Right kidney (tissue), 9 donors: ENCODE results near the gene MROH8.
A peak's percentile ranks its signal among the peaks of the same experiment; 100 is the strongest.

Experiments
- DNase-seq: peaks from one replicate; pipeline ENCODE4 v3.0.0-alpha.2; 2016
- long read RNA-seq, 8 donors: transcript quantifications; one replicate each; lab custom pipeline, GENCODE V29; 2026

Gene MROH8
- long read RNA-seq, donor 1, partial matches to known transcripts: 586 of 655 reads
- long read RNA-seq, donor 1, other reads (novel, unspliced or antisense): 69 of 655 reads
- long read RNA-seq, donor 2: 0 reads
- long read RNA-seq, donor 3, partial matches to known transcripts: 217 of 249 reads
- long read RNA-seq, donor 3, other reads (novel, unspliced or antisense): 32 of 249 reads
- long read RNA-seq, donor 4, partial matches to known transcripts: 457 of 511 reads
- long read RNA-seq, donor 4, other reads (novel, unspliced or antisense): 54 of 511 reads
- long read RNA-seq, donor 5, partial matches to known transcripts: 527 of 614 reads
- long read RNA-seq, donor 5, other reads (novel, unspliced or antisense): 87 of 614 reads
- long read RNA-seq, donor 6: 0 reads
- long read RNA-seq, donor 7, partial matches to known transcripts: 723 of 729 reads
- long read RNA-seq, donor 7, other reads (novel, unspliced or antisense): 6 of 729 reads
- long read RNA-seq, donor 8, partial matches to known transcripts: 444 of 522 reads
- long read RNA-seq, donor 8, other reads (novel, unspliced or antisense): 78 of 522 reads

DNA sequence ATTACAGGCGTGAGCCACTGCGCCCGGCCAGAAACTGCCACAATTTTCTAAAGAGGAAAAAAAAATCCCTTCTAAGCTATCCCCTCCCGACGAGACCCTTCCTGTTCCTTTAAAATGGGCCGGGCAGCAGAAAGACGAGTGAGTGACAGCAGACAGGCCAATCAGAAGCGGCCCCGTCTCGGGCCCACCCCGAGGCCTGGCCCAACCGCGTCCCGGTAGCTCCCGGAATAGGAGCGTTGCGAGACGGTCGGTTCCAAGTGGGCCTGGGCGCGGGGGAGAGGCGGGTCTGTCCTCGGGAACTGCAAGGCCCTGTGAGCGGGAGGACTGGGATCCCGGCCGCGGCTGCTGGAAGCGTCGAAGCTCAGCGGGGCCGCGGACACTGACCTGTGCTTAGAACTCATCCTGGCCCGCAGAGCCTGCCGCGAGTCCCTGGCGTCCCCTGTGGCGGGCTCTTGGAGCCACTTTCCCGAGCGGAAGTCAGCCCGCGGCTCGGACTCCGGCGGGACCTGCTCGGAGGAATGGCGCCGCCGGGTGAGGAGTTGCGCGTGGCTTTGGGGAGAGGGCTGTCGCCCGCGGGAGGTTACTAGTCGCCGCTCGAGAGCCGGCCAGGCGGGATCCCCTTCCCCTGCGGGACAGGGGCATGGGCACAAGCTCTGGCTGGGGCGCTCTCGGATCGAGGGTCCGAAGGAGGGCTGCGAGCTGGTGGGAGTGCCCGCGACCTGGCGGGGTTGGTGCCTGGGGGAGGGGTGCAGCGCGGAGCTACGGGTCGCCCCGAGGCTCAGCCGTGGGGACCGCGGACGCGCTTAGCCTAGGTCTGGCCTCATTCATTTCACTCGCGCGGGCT, at the start of gene MROH8, which contains the start of gene RPN2:
MROH8 (minus strand) TSS at position 710 of the 844 bp plus-strand sequence.
RPN2 (plus strand) TSS at position 492 of the 844 bp plus-strand sequence; CDS start at position 519, 27 bp downstream.
- DNase-seq: peak; percentile 100

DNA sequence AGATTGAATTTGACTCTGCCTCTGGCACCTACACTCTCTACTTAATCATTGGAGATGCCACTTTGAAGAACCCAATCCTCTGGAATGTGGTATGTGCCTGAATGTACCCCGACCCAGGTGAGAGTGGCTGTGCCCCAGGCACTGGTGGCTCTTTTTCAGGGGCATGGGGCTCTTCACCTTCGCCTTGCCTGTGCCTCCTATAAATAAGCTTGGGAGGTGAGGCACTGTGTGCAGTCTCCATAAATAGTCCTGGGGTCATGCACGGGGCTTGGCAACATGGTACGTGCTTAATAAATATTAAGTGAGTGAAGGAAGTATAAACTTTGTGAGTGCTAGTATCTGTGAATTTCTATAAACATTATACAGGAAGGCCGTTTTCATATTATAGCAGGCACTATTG, 49.3 kb upstream of the MROH8 start:
- DNase-seq: no peak

DNA sequence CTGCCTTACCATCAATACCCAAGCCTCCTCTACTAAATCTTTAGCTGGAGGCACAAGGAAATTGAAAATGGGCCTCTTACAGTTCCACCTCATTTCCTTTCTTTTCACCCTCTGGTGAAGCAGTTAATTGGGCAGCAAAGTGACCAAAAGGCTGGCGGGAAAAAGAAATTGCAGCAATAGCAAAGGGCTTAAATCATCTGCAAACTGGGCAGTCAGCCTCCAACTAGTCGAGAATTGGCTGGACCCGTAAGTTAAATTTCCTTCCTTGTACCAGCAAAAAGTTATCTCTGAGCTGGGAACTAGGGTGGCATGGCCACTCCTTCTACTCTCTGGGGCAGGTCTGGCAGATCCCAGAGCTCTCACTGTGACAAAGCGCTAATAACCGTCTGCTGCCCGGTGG, 48.7 kb upstream of the MROH8 start:
- DNase-seq: peak; percentile 15

GRCh38 chr20:37226889-37227288, 47.5 kb upstream of the MROH8 start:
- no peak for DNase-seq

DNA sequence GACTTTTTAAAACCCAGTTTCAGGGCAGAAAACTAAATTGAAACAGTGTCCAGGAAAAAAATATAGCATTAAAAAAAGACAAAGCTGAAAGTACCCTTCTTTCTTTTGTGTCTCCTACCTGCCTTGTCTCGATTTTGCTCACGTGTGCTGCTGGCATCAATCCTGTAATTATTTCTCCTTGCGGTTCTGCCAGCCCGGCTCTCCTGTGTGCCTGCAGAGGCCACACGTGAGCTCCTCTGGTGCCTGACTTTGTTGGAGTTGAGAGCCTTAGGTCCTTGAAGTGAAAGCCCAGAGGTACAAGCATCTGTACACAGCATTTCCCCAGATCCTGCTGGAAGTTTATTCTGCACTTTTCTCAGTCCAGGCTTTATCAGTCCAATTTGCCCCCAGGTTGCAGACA, 45.8 kb upstream of the MROH8 start:
- no peak for DNase-seq

GRCh38 chr20:37223053-37223452, 43.7 kb upstream of the MROH8 start:
- no peak for DNase-seq

GRCh38 chr20:37222086-37222485, 42.7 kb upstream of the MROH8 start:
- no peak for DNase-seq

DNA sequence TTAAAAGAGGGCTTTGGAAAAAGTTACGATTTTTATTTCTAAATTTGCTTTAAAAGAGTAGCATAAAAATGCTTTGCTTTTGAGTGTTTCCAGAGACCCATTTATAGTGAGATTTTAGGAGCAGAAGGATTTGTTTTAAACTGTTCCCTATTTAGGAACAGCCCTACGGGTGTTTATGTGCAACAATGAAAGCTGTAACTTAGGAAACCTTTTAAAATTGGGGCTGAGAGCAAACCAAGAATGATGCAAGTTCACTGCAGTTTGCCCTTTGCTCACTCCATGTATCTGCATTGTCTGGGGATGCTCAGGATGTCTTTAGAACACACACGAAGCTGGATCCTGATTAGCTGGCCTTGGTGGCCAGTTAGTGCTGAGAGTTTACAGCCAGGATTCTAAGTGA, 41.4 kb upstream of the MROH8 start:
- no peak for DNase-seq

- DNase-seq: no peak
These were observed 40.7 kb upstream of the MROH8 start for GRCh38 chr20:37219751-37220668.

DNA sequence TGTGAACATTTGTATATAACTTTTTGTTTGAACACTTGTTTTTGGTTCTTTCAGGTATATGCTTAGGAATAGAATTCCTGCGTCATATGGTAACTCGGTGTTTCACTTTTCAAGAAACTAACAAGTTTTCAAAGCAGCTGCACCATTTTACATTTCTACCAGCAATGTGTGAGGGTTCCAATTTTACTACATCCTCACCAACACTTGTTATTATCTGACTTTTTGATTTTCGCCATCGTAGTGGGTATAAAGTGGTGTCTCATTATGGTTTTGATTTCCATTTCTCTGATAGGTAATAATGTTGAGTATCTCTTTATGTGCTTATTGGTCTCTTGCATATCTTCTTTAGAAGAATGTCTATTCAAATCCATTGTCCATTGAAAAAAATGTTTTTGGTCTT, 39.6 kb upstream of the MROH8 start:
- no peak for DNase-seq

- no peak for DNase-seq
These were observed 39.1 kb upstream of the MROH8 start for GRCh38 chr20:37218441-37218840.

DNA sequence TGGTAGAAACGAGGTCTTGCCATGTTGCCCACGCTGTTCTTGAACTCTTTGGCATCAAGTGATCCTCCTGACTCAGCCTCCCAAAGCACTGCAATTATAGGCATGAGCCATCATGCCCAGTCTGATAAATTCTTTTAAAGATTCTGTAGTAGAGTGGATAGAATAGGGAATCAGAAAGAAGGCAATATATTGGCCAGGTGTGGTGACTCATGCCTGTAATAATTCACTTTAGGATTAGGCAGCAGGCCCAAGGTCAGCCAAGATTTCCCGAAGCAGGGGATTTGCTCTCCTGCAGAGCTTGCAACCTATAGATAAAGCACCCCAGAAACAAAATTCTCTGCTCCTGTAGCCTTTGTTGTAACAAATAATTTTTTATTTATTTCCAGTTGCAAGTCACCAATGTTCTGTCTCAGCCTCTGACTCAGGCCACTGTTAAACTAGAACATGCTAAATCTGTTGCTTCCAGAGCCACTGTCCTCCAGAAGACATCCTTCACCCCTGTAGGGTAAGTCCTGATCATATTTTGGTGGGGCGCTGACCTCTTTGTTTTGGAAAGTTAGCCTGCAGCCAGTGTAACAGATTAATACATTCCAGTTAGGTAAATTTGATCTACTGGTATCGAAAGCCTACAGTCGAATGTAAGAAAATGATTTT, 30.4 kb upstream of the MROH8 start:
- DNase-seq: no peak

- no peak for DNase-seq
These were observed 29.8 kb upstream of the MROH8 start for GRCh38 chr20:37209193-37209592.

GRCh38 chr20:37207171-37207570, 27.8 kb upstream of the MROH8 start:
- DNase-seq: no peak

GRCh38 chr20:37205794-37206193, 26.4 kb upstream of the MROH8 start:
- DNase-seq: no peak

DNA sequence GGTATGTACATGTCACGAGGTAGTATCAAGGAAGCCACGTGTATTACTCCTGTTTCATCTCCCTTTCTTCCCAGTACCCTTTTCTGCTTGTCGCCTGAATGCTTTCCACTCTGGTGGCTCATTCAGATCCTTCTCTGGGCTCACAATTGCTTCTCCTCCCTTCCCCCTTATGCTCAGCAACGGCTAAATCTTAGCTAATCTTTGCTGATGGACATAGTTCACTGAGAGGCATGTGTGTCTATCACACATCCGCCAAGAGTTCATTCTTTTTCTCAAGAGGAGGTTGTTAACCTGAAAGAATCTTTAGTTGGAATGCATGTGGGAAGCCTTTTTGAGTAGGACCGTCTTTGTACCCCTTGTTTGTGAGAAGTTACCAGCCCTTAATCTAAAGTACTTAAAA, 25.8 kb upstream of the MROH8 start:
- DNase-seq: no peak

DNA sequence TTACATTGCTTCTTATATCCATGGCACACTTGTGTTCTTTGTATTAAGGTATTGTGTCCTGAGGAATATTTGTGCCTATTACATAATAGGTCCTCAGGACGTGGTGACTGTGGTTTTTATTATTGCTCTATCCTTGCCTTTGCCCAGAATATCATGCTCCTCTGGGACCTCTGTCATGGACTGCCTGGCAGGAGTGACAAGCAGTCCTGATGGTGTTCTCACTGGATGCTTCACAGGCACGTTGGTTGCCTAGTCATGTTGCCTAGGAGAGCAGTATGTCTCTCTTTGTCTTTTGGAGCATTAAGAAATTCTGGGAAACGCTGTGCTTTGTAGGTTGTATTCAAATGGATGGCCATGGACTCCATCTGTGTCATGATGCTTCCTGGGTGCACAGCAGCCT, 24.7 kb upstream of the MROH8 start:
- no peak for DNase-seq

- no peak for DNase-seq
These were observed 23.1 kb upstream of the MROH8 start for GRCh38 chr20:37202267-37202943.

- DNase-seq: no peak
These were observed 22.4 kb upstream of the MROH8 start for GRCh38 chr20:37201827-37202162.

DNA sequence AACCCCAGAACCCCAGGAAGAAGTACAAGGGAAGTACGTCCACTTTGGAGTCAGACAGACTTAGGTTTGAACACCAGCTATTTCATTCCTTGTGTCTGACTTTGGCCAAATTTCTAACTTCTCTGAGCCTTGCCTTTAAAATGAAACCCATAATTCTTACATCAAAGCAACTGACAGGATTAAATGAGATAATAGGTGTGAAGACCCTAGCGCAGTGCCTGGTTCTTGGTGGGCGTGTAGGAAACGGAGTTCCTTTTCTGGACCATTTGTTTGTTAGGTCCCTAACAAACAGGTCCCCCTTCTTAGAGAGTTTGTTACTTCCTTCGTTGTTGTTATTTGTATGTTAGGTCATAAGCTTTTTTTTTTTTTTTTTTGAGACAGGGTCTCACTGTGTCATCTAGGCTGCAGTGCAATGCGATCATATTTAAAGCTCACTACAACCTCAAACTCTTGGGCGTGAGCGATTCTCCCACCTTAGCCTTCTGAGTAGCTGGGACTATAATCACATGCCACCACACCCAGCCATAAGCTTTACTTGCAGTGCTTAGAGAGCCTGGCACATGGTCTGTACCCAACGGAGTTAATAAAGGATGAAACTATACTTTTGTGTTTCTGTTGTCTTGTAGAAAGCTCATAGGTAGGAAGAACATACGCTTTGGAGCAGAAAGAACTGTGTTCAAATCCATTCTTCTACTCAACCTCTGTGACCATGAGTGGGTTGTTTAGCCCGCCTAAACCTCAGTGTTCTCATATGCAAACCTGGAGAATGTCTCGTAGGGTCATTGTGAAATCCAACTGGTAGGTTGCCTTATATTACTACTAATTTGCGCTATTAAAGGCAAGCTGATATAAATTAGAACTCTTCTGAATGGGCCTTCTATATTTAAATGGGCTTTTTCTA, 21.8 kb upstream of the MROH8 start:
- no peak for DNase-seq
